ENCODE measurements around the gene KRI1.

GRCh38 chr19:10568062-10568825 is 2.4 kb upstream of the KRI1 start:
- TF ChIP-seq, protein P1, sequence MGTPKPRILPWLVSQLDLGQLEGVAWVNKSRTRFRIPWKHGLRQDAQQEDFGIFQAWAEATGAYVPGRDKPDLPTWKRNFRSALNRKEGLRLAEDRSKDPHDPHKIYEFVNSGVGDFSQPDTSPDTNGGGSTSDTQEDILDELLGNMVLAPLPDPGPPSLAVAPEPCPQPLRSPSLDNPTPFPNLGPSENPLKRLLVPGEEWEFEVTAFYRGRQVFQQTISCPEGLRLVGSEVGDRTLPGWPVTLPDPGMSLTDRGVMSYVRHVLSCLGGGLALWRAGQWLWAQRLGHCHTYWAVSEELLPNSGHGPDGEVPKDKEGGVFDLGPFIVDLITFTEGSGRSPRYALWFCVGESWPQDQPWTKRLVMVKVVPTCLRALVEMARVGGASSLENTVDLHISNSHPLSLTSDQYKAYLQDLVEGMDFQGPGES (IDR thresholded peaks at IDR 0.05; ENCODE audit: low read depth, low read length): no peak
- TF ChIP-seq, protein P2, sequence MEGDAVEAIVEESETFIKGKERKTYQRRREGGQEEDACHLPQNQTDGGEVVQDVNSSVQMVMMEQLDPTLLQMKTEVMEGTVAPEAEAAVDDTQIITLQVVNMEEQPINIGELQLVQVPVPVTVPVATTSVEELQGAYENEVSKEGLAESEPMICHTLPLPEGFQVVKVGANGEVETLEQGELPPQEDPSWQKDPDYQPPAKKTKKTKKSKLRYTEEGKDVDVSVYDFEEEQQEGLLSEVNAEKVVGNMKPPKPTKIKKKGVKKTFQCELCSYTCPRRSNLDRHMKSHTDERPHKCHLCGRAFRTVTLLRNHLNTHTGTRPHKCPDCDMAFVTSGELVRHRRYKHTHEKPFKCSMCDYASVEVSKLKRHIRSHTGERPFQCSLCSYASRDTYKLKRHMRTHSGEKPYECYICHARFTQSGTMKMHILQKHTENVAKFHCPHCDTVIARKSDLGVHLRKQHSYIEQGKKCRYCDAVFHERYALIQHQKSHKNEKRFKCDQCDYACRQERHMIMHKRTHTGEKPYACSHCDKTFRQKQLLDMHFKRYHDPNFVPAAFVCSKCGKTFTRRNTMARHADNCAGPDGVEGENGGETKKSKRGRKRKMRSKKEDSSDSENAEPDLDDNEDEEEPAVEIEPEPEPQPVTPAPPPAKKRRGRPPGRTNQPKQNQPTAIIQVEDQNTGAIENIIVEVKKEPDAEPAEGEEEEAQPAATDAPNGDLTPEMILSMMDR (IDR thresholded peaks at IDR 0.05): no peak

Data from SK-N-SH (cell line).